A673 (cell line): ENCODE results near the gene MED27. TPM values are rescaled to one million over a fixed set of nuclear protein-coding genes. Genes with fewer than 3 reads are reported as not detected.

Source experiments
- BruUV-seq: library from RNA; stranded (reverse); fragments of 400-500 nt; replicated peaks from 2 replicates; lab custom pipeline; 2021; lab: Mats Ljungman, UMichigan
- CTCF ChIA-PET: fragments of 300-600 bp; sonication (Branson Sonifier 250); formaldehyde crosslinking; loops from one replicate; lab custom pipeline; 2022; ENCODE audit warnings: antibody characterized with exemption; lab: Charles Lee
- POLR2A ChIA-PET: fragments of 300-600 bp; sonication (Branson Sonifier 250); formaldehyde crosslinking; loops from one replicate; lab custom pipeline; 2022; ENCODE audit warnings: antibody characterized with exemption; ENCODE audit not compliant: low non-redundant PET; lab: Charles Lee
- DNase-seq: peaks from one replicate; pipeline ENCODE4 v3.0.0-alpha.2; 2015; ENCODE audit warnings: low spot score
- H3K27ac ChIP-seq: fragments of 200-600 bp; sonication (generic); 2 replicates; pipeline ENCODE4 v1.5.1; 2016; ENCODE audit warnings: mixed run types, low read depth, mild to moderate bottlenecking, mixed read lengths, antibody characterized with exemption, low read length; ENCODE audit not compliant: poor library complexity, severe bottlenecking
- H3K27me3 ChIP-seq: fragments of 200-600 bp; sonication (generic); replicated peaks from 2 replicates; pipeline ENCODE4 v1.6.1; 2017; ENCODE audit warnings: mixed run types, low read depth, mild to moderate bottlenecking, mixed read lengths, antibody characterized with exemption, low read length; ENCODE audit not compliant: insufficient read depth, poor library complexity
- H3K36me3 ChIP-seq: fragments of 200-600 bp; sonication (generic); 2 replicates; pipeline ENCODE4 v1.6.1; 2016; ENCODE audit warnings: mixed run types, mild to moderate bottlenecking, mixed read lengths, antibody characterized with exemption, low read length; ENCODE audit not compliant: insufficient read depth, poor library complexity, severe bottlenecking
- H3K4me1 ChIP-seq: fragments of 200-600 bp; sonication (generic); 2 replicates; pipeline ENCODE4 v1.6.1; 2017; ENCODE audit warnings: mixed run types, mild to moderate bottlenecking, mixed read lengths, antibody characterized with exemption, low read length; ENCODE audit not compliant: insufficient read depth, poor library complexity, severe bottlenecking
- H3K4me3 ChIP-seq: fragments of 200-600 bp; sonication (generic); 2 replicates; pipeline ENCODE4 v1.5.1; 2016; ENCODE audit warnings: low read depth, mixed run types, mild to moderate bottlenecking, mixed read lengths, low read length; ENCODE audit not compliant: poor library complexity, severe bottlenecking
- H3K9me3 ChIP-seq: fragments of 200-600 bp; sonication (generic); 2 replicates; pipeline ENCODE4 v1.6.1; 2016; ENCODE audit warnings: mixed run types, low read depth, mild to moderate bottlenecking, mixed read lengths, antibody characterized with exemption, low read length; ENCODE audit not compliant: poor library complexity, severe bottlenecking
- CTCF ChIP-seq: fragments of 300-800, 200-600 bp; sonication (generic); conservative IDR thresholded peaks from 2 replicates; pipeline ENCODE4 v1.5.1; 2017; ENCODE audit warnings: low read depth, mild to moderate bottlenecking, antibody characterized with exemption, low read length, moderate library complexity, mixed read lengths
- EZH2 ChIP-seq: fragments of 200-600 bp; sonication (generic); IDR thresholded peaks from 2 replicates; pipeline ENCODE4 v1.6.1; 2017; ENCODE audit warnings: borderline replicate concordance, low read depth, mild to moderate bottlenecking, mixed read lengths, antibody characterized with exemption, low read length; ENCODE audit not compliant: poor library complexity, severe bottlenecking
- intact Hi-C: fragments of 100-400 bp; cut with micrococcal nuclease; formaldehyde crosslinking; loops from one replicate; pipeline ENCODE4 v1.10.0; 2022; ENCODE audit not compliant: unreplicated experiment
- total RNA-seq: library from RNA; stranded (reverse); gene quantifications from 2 replicates; pipeline ENCODE4 v1.2.3, GENCODE V29; 2021

The MED27 gene
- total RNA-seq, 1 experiment from 2014 or later, result 45.4 TPM

DNA sequence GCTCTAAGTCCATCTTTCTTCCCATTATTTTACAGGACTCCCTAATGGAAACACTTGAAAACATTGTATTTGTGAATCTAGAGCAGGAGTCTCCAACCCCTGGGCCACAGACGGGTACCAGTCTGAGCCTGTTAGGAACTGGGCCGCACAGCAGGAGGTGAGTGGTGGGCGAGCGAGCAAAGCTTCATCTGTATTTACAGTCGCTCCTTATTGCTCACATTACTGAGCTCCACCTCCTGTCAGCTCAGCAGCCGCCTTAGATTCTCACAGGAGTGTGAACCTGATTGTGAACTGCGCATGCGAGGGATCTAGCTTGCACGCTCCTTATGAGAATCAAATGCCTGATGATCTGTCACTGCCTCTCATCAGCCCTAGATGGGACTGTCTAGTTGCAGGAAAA lies 111.0 kb downstream of the MED27 start:
- BruUV-seq, result no TSS peak
- no peaks in the 10 kb centered on the region for H3K9me3 ChIP-seq
- POLR2A ChIA-PET, result no interaction called here
- intact Hi-C loops, result no loop called here
- CTCF ChIA-PET, result no interaction called here
- peaks cover 3% of the 10 kb centered on the region for H3K4me1 ChIP-seq
- H3K27ac ChIP-seq, result no peak overlapping the region
- DNase-seq, result no peak
- H3K36me3 ChIP-seq, result no peaks in the 10 kb centered on the region
- TF ChIP-seq CTCF, result no peak
- no peak for TF ChIP-seq EZH2
- no peak overlapping the region for H3K4me3 ChIP-seq
- no peaks in the 10 kb centered on the region for H3K27me3 ChIP-seq

- intact Hi-C loops, result no loop called here
- DNase-seq, result no peak
- H3K9me3 ChIP-seq, result no peaks in the 10 kb centered on the region
- TF ChIP-seq EZH2 (no peak), CTCF (no peak)
- H3K27me3 ChIP-seq, result peaks cover 9% of the 10 kb centered on the region
- no peak overlapping the region for H3K27ac ChIP-seq
- ChIA-PET CTCF (no interaction called here), POLR2A (no interaction called here)
- no peaks in the 10 kb centered on the region for H3K36me3 ChIP-seq
- peaks cover 19% of the 10 kb centered on the region for H3K4me1 ChIP-seq
- no peak overlapping the region for H3K4me3 ChIP-seq
- BruUV-seq, result no TSS peak
Observed at GRCh38 chr9:131965841-131966240, 113.8 kb downstream of the MED27 start.

DNA sequence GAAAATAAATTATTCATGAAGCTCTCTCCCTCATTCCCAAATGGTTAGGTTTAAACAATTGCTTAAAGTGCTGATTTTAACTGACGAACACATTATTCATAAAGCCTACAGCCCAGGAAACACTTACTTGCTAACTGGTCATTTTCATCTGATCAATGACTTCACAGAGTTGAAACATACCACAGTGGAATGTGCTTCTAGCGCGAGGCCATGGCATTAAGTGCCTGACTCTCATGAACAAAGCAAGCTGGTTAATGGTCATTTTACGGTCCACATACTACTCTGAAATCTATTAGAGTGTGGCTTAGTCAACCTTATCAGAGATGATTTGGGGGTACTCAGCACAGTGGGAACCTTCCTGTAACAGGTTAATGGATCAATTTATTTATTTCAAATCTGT lies 114.6 kb downstream of the MED27 start:
- no peak for DNase-seq
- BruUV-seq, result no TSS peak
- intact Hi-C loops, result no loop called here
- no peak overlapping the region for H3K27ac ChIP-seq
- no peak for TF ChIP-seq CTCF
- no peaks in the 10 kb centered on the region for H3K9me3 ChIP-seq
- no peaks in the 10 kb centered on the region for H3K36me3 ChIP-seq
- H3K27me3 ChIP-seq, result peaks cover 9% of the 10 kb centered on the region
- ChIA-PET CTCF (no interaction called here), POLR2A (no interaction called here)
- H3K4me1 ChIP-seq, result peaks cover 23% of the 10 kb centered on the region
- no peak overlapping the region for H3K4me3 ChIP-seq
